GM21390 (cell line): ENCODE results near the gene CARHSP1.
"Not testable (repeated sequence)": the region's sequence is repeated elsewhere in the genome, so short reads cannot be mapped to it uniquely, and the experiment has no call there.

Experiments
- ATAC-seq: cut with Tn5 transposase; IDR thresholded peaks from one replicate; pipeline ENCODE4 v1.9.1; 2021; ENCODE audit not compliant: unreplicated experiment

The CARHSP1 gene

DNA sequence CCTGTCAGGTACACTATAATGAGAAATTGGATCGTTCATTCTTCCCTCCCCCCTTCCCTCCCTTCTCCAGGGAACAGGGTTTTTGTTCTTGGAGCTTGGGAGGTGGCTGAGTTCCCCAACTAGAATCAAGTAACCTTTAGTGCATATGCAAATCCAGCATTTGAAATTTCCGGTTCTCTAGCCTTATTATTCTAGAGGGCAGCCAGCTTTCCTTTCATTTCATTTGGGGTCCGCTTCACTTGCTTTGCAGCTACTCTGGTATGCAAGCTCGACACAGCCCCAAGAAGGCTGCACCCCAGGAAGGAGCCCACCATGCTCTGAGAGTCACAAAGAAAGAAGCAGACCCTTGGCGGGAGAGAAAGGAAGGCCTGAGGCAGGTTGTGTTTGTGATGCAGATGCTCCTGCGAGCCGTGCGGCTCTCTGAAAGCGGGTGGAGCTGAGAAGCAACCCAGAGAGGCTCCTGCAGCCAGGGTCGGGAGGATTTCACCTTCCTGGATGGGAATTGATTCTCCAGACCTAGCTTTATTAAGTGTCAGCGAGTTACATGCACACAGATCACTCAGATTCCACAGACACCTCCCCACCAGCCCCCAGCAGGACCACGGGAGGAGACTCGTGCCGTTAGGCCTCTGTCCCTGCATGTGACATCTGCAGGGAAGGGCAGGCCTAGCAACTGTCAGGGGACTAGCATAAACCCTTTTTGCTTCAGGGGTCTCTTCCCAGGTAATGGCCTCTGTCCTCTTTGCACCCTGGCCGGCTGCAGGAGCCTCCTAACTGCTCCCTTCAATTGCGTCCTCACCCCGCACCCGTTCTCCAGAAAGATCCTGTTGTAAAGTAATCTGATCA, 36.7 kb downstream of the CARHSP1 start:
- no peak for ATAC-seq

DNA sequence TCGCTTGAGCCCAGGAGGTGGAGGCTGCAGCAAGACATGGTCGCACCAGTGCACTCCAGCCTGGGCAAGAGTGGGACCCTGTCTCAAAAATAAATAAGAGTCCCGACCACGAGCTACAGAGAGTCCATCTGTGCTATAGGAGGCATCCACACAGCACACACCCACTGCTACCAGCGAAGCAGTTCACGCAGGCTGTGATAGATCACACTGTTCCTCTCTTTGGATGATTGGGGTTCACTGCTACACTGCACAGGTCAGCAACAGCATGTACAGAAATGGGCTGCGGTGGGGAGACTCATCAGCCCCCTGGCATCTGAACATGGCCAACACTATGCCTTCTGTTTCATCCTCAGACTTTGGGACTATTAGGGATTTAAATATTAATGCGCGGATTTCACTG, 37.4 kb downstream of the CARHSP1 start:
- ATAC-seq, result no peak

DNA sequence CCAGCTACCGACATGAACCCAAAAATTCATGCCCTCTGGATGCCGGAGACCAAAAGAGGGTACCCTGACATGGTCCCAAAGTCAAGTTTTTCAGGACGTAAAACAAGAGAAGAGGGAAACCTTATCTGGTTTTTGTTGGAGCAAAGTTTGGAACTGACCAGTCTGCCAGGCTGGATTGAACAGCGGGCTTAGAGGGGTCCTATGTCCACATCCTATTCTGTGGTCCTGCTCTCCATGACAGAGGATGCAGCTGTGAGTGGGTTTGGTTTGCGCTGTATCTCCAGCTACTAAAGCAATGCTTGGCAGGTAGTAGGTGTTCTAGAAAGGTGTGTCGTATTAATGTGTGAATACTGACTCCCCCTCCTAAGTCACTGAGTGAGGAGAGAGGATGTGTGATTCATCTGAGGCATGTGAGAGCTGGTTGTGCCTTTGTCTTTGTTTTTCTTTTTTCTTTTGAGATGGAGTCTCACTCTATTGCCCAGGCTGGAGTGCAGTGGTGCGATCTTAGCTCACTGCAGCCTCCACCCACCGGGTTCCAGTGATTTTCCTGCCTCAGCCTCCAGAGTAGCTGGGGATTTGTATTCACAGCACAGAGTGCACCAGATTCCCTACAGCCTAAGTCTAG, 40.2 kb downstream of the CARHSP1 start:
- ATAC-seq, result no peak

DNA sequence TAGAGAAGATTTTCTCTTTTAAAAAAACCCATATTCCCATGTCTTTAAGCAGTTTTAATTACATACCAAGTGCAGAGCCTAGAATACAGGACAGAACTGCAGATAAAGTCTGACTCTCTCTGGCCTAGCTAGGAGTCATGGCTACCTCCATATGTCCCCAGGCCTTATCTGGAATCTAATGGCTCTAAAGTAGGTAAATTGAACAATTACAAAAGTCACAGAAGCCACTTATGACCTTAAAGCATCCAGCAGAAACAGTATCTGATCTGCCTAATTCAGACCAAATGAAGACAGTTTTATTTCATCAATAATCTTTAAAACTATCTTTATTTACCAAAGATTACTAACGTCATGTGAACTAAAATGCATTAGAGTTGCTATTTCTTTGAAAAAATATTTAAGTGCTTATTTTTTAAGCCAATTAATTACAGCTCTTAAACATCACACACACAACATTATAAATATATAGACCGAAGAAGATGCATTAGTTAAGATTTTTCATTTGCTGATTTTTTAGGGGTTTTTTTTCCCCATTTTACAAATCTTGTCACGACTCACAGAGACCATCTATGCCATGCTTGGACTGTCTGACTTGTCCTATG, 42.4 kb downstream of the CARHSP1 start:
- ATAC-seq, result no peak

DNA sequence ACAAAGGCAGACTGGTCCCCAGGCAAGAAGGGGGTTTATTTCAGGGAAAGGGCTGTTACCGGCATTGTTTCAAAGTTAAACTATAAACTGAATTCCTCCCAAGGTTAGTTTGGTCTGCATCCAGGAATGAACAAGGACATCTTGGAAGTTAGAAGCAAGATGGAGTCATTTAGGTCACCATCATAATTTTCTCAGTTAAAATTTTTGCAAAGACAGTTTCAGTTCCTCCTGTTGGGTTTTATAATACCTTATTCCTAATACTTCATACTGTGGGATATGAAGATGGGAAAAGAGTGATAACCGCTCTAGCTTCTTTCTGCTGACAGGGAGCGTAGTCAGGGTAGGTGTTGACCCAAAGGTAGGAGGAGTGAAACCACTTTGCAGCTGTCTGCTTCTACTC, 46.4 kb downstream of the CARHSP1 start:
- no peak for ATAC-seq

DNA sequence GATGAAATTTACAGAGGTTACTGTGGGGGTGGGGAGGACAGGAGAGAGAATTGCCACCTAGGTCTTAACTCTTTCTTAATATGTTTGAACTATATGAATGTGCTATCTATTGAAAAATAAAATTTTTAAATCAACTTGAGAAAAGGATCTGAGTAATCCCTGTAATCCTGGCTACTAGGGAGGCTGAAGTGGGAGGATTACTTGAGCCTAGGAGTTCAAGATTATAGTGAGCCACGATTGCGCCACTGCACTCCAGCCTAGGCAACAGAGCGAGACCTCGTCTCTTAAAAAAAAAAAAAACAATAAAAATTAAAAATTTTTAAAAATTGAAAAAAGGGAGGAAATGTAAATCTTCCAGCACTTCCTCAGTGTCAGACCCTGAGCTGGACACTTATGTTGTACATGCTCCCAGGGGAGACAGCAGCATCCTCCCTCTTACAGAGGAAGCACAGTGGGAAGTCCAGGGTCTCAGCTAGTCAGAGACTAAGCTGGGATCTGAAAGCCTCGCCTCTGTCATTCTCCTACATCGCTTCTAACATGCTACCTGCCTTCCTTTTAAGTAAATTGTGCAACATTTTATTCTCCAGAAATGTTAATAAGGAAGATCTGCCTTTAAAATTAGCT, 49.3 kb downstream of the CARHSP1 start:
- ATAC-seq, result no peak

DNA sequence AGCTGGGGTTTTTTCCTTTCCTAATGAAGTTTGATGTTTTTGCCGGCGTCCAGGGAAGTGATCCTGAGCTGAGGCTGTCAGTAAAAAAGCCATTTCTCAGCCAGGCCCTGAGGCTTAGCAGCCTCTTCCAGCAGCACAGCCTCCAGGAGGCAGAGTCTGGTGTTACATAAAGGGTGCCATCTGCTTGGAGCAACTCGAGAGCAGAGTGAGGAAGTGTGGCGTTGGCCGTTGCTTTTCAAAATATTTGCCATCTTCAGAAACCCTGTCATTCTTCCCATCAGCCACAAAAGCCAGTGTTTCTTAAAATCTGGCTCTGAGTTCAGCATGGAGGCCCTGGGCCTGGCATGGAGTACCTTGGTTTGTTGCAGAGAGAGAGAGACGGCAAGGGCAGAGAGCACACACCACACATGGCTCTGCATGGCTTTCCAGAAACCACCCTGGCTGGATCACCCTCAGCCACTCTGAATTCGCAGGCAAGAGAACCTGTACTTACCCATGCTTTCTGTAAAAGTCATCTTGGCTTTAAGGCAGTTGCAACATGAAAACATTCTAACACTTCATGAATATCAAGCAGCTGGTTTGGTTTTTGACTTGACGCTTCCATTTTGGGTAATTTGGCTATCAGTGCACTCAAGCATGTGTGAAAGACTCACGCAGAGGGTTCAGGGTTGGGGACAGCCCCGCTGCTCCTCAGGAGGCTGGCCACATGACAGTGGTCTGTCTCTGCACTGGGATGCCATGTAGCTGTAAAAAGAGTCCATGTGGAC, 50.1 kb downstream of the CARHSP1 start:
- peak; percentile 85 for ATAC-seq

DNA sequence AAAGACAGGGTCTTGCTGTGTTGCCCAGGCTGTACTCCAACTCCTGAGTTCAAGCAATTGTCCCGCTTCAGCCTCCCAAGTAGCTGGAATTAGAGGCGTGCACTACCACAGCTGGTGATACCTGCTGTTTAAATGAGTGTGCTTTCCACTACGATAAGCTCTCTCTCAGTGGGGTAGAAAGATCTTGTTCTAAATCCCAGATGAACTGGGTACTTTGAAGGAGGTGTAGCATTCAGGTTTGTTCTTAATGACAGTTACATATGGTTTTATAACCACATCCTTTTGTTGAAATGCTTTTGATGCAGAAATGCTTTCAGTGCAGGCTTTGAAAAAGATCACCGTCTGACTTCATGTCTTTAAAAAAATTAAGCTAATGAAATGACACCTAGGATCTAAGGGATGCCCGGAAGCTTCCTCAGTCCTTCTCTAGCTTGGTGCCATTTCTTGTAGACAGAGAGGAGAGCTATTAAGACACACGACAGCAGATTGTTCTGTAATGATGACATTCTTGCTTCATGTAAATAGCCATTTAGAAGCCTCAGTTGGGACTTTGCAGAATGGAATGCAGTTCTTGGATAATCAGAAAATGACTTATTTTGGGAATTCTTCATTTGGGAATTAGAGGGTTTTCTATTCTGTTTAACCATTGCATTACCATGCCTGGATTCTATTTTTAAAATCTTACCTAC, 51.7 kb downstream of the CARHSP1 start:
- ATAC-seq, result no peak

DNA sequence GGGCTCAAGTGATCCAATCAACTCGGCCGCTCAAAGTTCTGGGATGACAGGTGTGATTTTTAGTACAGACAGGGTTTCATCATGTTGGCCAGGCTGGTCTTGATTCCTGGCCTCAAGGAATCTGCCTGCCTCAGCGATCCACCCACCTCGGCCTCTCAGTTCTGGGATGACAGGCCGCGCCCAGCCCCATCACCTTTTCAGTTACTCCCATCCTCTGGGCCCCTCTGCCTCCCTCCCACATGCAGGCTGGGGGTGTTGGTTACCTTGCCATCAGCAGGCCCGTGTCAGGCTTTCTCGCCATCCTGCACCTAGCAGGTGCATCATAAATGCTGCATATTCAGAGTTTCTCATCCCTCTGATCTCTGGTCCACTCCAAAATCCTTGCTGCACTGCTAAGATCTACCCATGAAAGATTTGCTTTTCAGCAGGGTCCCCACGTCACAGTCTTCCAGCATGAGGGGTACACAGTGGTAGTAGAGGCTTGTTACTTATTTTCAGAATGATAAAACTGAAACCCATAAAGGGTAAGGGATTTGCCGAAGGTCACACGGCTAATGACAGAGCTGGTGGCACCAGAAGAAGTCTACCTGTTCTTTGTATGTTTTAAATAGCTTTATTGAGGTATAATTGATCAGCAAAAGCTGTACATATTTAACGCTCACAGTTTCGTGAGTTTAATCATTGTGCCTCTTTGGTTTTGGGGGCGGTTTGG, 54.6 kb downstream of the CARHSP1 start:
- no peak for ATAC-seq

DNA sequence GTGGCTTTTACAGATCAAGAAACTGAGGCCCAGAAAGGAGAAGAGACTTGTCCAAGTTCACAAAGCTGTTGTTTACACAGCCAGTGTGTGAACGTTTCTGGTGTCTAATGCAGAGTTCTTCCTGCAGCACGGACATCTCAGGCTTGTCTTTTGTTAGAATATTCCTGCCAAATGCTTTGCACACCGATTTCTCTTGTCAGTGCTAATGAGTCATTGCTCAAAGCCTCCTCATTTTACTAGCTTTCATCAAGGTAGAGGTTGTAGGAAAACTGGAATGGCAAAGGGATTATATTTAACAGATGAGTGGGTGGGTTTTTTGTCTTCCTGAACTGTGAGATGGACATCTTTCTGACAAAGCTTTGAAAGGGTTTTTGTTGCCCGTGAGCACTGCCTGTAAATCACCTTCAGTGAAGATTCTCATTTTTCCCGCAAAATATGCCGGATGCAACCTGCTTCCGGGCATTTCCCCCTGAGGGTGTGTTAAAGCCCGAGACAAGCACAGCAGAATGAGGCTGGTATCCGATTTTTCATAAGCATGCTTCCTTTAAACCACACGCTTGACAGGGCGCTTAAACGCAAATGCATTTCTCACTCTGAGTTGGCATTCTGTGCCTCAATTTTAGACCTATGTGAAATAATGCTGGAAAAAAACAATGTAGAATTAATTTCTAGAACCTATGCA, 56.5 kb downstream of the CARHSP1 start:
- ATAC-seq, result no peak

DNA sequence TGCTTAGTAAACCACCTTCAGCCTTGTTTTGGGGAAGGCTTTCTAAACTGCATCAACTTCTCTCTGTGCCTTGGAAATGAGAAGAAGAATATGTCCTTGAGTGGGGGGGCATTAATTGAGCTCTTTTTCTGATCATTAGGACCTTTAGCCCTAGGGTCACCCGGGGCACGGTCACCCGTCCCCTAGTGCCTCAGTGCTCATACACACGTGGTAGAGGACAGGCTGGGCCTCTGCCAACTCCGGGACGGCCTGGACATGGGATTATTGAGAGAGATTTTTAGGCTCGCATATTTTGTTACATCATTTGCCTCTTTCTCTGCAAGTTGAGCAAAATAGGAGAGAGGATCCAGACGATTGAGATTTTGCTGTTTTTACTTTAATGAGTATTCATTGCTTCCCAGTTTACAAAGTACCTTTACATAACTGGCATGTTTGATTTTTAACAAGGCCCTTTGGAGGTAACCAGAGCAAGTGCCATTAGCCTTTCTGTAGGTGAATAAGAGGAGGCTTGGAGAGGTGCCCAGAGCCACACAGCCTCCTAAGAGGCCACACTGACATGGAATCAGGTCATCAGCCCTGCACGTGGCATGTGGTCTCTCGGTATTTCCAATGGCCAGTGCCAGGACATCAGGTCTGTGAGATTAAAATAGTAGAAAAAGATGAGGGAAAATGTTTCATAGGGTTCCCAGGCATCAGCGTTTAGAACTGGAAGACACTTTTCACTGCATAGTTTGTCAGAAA, 60.0 kb downstream of the CARHSP1 start:
- no peak for ATAC-seq

DNA sequence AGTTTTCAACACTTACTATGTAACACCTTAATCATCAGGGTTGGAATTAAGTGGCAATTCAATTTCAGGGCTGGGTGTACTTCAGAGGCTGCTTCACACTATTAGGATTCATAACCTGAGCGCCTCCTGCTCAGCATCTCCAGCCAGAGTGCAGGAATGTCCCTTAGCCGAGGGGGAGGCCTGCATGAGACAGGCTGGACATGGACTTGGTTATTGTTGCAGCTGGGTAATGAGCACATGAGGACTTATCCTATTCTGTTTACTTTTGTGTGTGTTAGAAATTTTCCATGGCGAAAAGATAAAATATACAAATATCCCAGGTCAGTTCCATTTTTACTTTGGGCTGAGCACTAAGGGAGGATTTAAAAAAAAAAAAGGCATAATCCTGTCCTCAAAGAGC, 60.8 kb downstream of the CARHSP1 start:
- ATAC-seq, result no peak

DNA sequence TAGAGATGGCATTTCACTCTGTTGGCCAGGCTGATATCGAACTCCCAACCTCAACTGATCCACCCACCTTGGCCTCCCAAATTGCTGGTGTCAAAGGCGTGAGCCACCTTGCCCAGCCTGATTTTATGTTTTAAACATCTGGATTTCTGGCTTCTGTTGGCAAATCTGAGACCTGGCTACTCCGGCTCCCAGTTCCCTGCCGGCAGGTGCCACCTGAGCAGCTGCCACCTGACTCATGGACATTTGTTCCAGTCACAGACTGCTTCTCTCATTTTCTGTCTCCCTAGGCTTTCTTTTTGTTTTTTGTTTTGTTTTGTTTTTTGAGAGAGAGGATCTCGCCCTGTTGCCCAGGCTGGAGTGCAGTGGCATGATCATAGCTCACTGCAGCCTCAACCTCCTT, 61.6 kb downstream of the CARHSP1 start:
- no peak for ATAC-seq

DNA sequence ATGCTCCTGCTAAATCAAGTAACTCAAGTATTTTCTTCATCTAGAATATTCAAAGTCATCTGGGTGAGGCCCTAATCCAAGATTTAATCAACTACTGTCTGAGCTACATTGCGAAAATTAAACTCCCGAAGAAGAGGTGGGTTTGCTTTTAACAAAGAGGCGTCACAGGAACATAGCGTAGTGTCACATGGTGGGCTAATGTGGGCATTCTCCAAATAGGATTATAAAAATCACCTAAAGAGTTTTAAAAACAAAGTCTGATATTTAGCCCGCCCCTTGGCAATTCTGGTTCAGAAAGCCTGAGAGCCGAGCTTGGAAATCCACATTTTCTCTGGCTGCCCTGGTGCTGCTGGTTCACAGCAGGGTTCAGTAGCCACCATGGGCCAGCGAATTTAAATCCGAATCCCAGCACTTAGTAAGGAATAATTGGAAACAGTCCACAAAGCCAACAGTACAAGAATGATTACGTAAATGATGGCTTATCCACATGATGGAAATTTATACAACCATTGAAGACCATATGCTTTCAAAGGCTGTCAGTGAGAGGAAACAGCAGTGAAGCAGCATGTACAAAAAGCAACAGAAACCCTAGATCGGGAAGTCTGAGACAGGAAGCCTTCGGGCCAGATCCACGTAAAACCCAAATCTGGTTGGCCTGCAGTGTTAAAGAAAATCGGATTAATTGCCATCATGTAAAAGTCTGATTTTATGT, 62.4 kb downstream of the CARHSP1 start:
- ATAC-seq, result no peak

DNA sequence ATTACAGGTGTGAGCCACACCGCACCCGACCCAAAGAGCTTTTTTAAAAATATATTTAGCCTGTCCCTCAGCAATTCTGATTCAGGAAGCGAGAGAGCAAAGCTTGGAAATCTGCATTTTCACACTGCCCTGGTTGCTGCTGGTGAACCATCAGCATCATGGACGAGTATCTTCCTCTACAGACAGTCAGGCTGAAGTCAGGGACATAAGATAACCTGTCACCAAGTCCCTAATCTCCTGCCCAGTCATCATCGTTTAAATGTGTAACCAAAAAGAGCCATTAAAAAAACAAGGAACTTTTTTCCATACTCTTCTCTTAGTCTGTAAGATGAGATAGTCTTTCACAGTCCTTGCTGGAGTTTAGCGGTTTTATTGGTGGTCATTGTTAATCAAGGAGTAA, 64.5 kb downstream of the CARHSP1 start:
- ATAC-seq, result no peak

DNA sequence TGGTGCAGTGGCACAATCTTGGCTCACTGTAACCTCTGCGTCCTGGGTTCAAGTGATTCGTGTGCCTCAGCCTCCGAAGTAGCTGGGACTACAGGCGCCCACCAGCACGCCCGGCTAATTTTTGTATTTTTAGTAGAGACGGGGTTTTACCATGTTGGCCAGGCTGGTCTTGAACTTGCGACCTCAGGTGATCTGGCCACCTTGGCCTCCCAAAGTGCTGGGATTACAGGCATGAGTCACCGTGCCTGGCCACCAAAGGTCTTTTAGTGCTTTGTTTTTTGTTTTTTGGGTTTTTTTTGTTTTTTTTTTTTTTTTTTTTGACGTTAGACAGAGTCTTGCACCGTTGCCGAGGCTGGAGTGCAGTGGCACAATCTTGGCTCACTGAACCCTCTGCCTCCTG, 65.1 kb downstream of the CARHSP1 start:
- ATAC-seq, result not testable (repeated sequence)
